Stimulated activated naive CD8-positive, alpha-beta T cell treated with anti-CD3 and anti-CD28 coated beads, Interleukin-15, amount 100 ng/mL, for 72 hours (primary cell): ENCODE measurements around the gene TAL2.

ENCODE experiments used
- ATAC-seq: fragments of 150-1000 bp; cut with Tn5 transposase; 2 replicates; pipeline ENCODE4 v1.10.0; 2021; ENCODE audit warnings: mild to moderate bottlenecking, moderate library complexity
- DNase-seq, 2 donors: peaks; one replicate each; pipeline ENCODE4 v3.0.0; 2021 to 2022
- H3K27ac Mint-ChIP-seq, 2 donors: one replicate each; pipeline ENCODE4 v1.8.0; 2022; ENCODE audit warnings: mild to moderate bottlenecking in 2 of 2, mixed read lengths in 2 of 2, moderate library complexity in 2 of 2
- H3K27me3 Mint-ChIP-seq: one replicate; pipeline ENCODE4 v1.8.0; 2022; ENCODE audit warnings: mixed read lengths
- H3K4me1 Mint-ChIP-seq: one replicate; pipeline ENCODE4 v1.8.0; 2022; ENCODE audit warnings: mild to moderate bottlenecking, mixed read lengths
- H3K4me3 Mint-ChIP-seq, 2 donors: one replicate each; pipeline ENCODE4 v1.8.0; 2022; ENCODE audit warnings: mild to moderate bottlenecking in 2 of 2, mixed read lengths in 2 of 2, moderate library complexity in 1 of 2
- H3K9me3 Mint-ChIP-seq, 2 donors: one replicate each; pipeline ENCODE4 v1.8.0; 2022; ENCODE audit warnings: mixed read lengths in 2 of 2

Gene TAL2

DNA sequence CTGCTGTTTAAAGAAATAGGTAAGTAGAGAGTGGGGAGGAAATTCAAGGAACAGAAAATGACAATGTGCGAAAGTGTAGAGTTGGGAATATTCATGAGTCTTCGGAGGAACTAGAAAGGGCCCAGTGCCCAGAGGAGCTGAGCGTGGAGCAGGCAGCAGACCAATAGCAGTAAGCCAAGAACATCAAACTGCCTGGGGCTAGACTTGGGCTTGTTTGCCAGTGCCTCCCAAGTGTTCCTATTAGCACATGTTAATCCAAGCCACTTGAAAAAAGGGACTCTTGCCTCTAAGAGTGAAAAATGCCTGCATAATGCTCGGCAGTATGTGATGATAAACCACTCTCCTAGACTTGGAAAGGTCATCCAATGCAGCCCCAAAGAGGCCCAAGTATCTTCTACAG, 1.2 kb upstream of the TAL2 start:
- ATAC-seq (no peak), DNase-seq (no peak)
- Mint-ChIP-seq H3K27ac (no peak overlapping the region), H3K4me1 (peaks cover 10% of the 10 kb centered on the region), H3K9me3 (no peaks in the 10 kb centered on the region), H3K4me3 (no peak overlapping the region), H3K27me3 (peaks cover 35% of the 10 kb centered on the region)

DNA sequence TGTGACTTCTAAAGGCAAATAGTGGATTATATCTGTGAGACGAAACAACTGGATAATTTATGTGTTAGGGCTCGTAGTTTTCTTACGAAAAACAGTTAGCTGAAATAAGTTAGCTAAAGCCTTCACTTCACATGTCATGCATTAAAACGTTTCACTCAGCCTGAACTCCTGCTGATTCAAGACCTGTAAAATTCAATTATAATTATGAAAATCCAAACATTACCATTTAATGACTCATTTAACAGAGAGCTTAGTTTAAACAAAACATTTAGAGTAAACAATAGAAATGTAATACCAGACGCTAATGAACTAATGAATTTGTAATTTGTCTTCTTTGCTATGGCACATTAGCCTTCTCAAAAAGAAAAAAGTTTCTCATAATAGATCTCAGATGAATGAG, 1.7 kb downstream of the TAL2 start:
- Mint-ChIP-seq H3K4me3 (no peak overlapping the region), H3K27ac (no peak overlapping the region), H3K4me1 (no peaks in the 10 kb centered on the region), H3K27me3 (peaks cover 15% of the 10 kb centered on the region), H3K9me3 (no peaks in the 10 kb centered on the region)
- ATAC-seq (no peak), DNase-seq (no peak)

DNA sequence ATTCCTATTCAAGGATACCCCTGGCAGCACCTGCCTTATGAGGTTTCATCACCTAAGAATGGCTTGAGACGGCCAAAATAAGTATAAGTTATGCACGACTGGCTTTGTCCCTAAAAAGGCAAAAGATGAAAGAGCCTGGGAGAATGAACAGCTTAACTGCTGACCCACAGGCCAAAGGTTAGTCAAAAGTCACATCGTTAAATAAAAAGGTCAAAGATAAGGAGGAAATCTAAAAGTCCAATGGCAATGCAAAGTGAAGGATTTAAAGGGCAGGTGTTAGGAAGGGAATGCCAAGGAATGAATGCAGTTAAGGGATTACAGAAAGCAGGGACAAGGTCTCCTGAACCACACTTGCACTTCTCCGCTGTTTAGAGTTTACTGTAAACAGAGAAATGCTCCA, 5.6 kb downstream of the TAL2 start:
- no peak overlapping the region for H3K27ac Mint-ChIP-seq
- H3K4me1 Mint-ChIP-seq, result no peaks in the 10 kb centered on the region
- peaks cover 21% of the 10 kb centered on the region for H3K27me3 Mint-ChIP-seq
- no peak overlapping the region for H3K4me3 Mint-ChIP-seq
- DNase-seq (no peak), ATAC-seq (no peak)
- H3K9me3 Mint-ChIP-seq, result no peaks in the 10 kb centered on the region

GRCh38 chr9:105670315-105670714, 8.1 kb downstream of the TAL2 start:
- H3K27me3 Mint-ChIP-seq, result peaks cover 21% of the 10 kb centered on the region
- no peaks in the 10 kb centered on the region for H3K4me1 Mint-ChIP-seq
- no peak overlapping the region for H3K4me3 Mint-ChIP-seq
- DNase-seq (no peak), ATAC-seq (no peak)
- no peaks in the 10 kb centered on the region for H3K9me3 Mint-ChIP-seq
- no peak overlapping the region for H3K27ac Mint-ChIP-seq

DNA sequence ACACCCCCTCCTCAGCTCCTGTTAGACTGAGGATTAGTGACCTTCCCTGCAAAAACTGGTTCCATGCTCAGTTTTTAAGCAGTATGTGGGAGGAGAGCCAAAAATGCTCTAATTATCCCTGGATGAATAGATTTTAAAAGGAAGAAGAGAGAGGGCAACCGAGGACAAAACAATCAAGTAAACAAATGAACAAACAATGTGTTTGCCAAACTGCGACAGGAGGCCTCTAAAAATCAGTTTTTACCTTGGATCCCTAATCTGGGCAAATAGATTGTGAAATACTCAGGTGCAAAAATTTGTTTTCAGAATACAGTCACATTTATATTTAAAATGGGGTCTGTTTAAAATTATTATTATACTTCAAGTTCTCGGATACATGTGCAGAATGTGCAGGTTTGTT, 8.5 kb downstream of the TAL2 start:
- H3K4me1 Mint-ChIP-seq, result no peaks in the 10 kb centered on the region
- H3K4me3 Mint-ChIP-seq, result no peak overlapping the region
- peaks cover 21% of the 10 kb centered on the region for H3K27me3 Mint-ChIP-seq

DNA sequence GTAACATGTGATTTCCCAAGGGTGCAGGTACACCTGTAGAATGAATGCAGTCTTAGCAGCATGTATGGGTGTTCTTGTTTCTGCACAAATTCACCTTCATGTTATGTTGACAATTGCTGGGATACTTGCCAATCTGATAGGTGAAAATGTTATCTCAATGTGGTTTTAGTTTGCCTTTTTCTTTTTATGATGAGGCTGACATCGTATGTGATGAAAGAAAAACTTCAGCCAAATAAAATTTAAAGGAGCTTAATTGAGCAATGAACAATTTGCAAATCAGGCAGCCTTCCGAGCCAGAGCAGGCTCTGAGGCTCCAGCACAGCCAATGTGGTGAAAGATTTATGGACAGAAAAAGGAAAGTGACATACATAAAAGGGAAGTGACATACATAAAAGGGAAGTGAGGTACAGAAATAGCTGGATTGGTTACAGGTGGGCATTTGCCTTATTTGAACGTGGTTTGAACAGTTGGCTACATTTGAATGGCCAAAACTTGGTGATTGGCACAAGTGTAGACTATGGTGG, 10.5 kb downstream of the TAL2 start:
- Mint-ChIP-seq H3K27me3 (peaks cover 18% of the 10 kb centered on the region), H3K4me3 (peak overlapping the region in 1 of 2 donors; percentile 11), H3K4me1 (no peaks in the 10 kb centered on the region), H3K27ac (no peak overlapping the region), H3K9me3 (no peaks in the 10 kb centered on the region)
- ATAC-seq, result no peak
- no peak for DNase-seq

More for the DNA sequence above, 8.5 kb downstream of the TAL2 start:
- H3K9me3 Mint-ChIP-seq, result no peaks in the 10 kb centered on the region
- ATAC-seq (no peak), DNase-seq (no peak)
- H3K27ac Mint-ChIP-seq, result no peak overlapping the region

DNA sequence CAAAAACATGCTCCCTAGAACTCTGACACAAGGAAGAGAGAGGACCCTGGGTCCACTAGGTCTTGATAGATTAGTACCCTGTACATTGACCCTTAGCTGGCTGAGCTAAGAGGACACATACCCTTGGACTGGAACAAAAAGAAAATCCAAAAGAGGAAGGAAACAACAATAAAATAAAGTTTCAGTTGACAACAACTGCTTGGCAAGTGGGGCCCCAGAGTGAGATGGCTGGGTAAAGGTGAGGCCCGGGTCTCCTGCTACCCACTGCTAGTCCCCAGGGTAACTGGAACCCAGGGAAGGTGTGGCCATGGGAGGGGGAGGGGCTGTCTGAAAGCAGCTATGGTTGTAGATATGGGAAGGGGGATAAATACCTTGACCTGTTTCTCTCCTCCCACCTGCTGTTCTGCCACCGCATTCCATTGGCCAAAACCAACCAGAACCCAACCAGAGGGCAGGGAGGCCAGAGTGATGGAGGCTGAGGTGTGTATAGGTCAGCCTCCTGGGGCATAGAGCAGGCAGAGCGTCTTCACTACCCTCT, 11.7 kb downstream of the TAL2 start:
- Mint-ChIP-seq H3K27me3 (peaks cover 14% of the 10 kb centered on the region), H3K4me3 (no peak overlapping the region), H3K9me3 (no peaks in the 10 kb centered on the region), H3K27ac (no peak overlapping the region), H3K4me1 (no peaks in the 10 kb centered on the region)
- DNase-seq (no peak), ATAC-seq (no peak)

DNA sequence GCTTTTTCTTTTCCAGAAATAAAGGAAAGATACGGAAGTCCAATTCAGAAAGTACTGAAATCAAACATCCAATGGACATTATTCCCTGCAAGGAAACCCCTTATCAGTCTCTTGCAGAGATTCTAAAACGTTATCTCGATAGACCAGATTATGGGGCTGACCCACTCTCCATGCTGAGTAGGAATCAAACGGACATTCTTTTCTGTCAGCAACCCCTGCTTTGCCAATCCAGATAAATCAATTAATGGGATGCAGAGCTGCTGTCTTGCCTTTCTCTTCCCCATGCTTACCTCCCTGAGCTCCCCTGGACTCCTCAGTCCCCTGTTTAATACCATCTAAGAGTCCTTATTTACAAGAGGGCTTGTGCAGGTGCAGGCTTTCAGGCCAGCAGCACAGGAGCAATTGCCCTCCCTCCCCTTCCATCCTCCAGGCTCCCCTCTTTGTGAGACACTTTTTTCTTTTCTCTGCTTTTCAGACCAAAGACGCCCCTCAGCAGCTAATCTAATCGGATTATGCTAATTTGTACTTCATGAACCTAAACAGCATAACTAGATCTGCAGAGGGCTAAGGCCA, 14.2 kb downstream of the TAL2 start:
- no peaks in the 10 kb centered on the region for H3K27me3 Mint-ChIP-seq
- H3K27ac Mint-ChIP-seq, result no peak overlapping the region
- H3K4me3 Mint-ChIP-seq, result no peak overlapping the region
- DNase-seq, result no peak
- H3K9me3 Mint-ChIP-seq, result no peaks in the 10 kb centered on the region
- no peak for ATAC-seq
- H3K4me1 Mint-ChIP-seq, result no peaks in the 10 kb centered on the region

GRCh38 chr9:105678163-105678562, 15.9 kb downstream of the TAL2 start:
- no peaks in the 10 kb centered on the region for H3K4me1 Mint-ChIP-seq
- no peaks in the 10 kb centered on the region for H3K27me3 Mint-ChIP-seq
- no peaks in the 10 kb centered on the region for H3K9me3 Mint-ChIP-seq
- no peak overlapping the region for H3K4me3 Mint-ChIP-seq
- no peak for DNase-seq
- no peak overlapping the region for H3K27ac Mint-ChIP-seq
- ATAC-seq, result no peak

DNA sequence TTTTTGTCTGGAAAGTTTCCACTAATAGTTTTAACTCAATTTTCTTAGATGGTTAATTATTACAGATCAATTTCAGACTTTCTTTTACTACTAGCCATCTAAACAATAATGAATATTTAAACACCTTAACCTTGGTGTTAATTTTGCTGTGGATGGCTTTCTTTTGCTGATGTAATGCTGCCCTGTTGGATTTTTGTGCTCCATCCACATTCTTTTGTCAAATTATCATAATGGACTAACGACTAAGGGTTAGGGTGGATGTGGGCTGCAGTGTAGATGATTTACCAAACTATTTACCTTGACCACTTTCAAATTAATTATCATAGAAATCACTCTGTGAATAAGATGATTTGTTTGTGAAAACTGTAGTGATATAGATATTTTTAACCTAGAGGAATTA, 16.5 kb downstream of the TAL2 start:
- Mint-ChIP-seq H3K27me3 (no peaks in the 10 kb centered on the region), H3K27ac (no peak overlapping the region), H3K4me3 (no peak overlapping the region), H3K9me3 (no peaks in the 10 kb centered on the region), H3K4me1 (no peaks in the 10 kb centered on the region)
- DNase-seq (no peak), ATAC-seq (no peak)

DNA sequence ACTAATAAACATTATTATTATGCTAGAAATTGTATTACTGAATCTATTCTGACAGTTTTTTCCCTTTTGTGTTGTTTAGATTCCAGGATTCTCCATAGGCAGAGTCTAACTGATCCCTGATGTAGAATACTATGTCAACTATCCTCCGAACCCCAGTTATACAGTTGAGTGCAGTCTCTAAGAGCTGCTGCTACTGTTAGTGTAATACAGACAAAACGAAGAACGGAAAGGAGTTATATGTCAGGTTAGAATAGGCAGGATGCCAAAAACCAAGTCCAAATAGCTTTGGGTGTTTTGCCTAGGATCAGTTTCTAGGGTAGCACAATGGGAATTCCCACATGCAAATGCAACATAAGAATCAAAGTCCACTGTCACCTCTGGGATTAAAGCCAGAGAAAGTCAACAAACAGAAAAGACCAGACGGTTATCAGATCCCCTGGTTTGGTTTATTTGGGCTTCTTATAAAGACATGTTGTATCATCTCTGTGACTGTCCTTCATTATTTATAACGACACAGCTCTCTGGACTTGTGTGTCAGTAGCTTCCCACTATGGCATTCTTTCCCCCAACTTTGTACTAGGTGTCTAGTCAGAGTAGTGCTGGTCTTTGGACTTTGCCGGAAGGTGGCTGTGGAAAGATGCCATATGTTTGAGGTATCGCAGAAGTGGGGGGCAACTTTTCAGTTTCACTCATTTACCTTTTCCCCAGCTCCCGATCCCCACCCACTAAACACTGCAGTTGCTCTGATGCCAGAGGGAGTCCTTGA, 17.2 kb downstream of the TAL2 start:
- H3K4me3 Mint-ChIP-seq, result no peak overlapping the region
- H3K27me3 Mint-ChIP-seq, result no peaks in the 10 kb centered on the region
- no peaks in the 10 kb centered on the region for H3K4me1 Mint-ChIP-seq
- H3K27ac Mint-ChIP-seq, result no peak overlapping the region
- no peaks in the 10 kb centered on the region for H3K9me3 Mint-ChIP-seq
- DNase-seq (no peak), ATAC-seq (no peak)

GRCh38 chr9:105681313-105681712, 19.1 kb downstream of the TAL2 start:
- Mint-ChIP-seq H3K4me3 (no peak overlapping the region), H3K27me3 (no peaks in the 10 kb centered on the region)

DNA sequence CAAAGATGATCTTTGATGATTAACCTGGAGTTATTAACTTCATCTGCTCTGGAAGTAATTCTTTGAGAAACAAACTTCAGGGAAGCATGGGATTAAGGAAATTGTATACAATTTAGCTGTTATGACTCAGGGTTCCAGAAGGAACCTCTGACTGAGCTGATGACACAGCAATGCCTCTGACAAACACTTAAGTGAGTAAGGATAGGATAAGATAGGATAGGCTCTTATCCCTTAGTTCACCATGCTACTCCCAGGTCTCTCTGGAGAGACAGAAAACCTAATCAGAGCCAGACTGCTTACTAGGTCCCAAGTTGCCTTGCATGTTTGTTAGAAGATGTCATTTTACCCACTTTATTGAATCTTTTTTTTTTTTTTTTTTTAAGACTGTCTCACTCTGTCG, 19.5 kb downstream of the TAL2 start:
- DNase-seq (no peak), ATAC-seq (no peak)
- H3K27me3 Mint-ChIP-seq, result no peaks in the 10 kb centered on the region
- H3K9me3 Mint-ChIP-seq, result no peaks in the 10 kb centered on the region
- no peak overlapping the region for H3K4me3 Mint-ChIP-seq
- no peak overlapping the region for H3K27ac Mint-ChIP-seq
- H3K4me1 Mint-ChIP-seq, result no peaks in the 10 kb centered on the region

More at GRCh38 chr9:105681313-105681712, 19.1 kb downstream of the TAL2 start:
- DNase-seq, result no peak
- H3K27ac Mint-ChIP-seq, result no peak overlapping the region
- ATAC-seq, result no peak
- no peaks in the 10 kb centered on the region for H3K4me1 Mint-ChIP-seq
- H3K9me3 Mint-ChIP-seq, result no peaks in the 10 kb centered on the region

- ATAC-seq (no peak), DNase-seq (no peak)
- Mint-ChIP-seq H3K27ac (no peak overlapping the region), H3K4me1 (no peaks in the 10 kb centered on the region), H3K9me3 (no peaks in the 10 kb centered on the region), H3K4me3 (no peak overlapping the region), H3K27me3 (peaks cover 17% of the 10 kb centered on the region)
These were observed 21.5 kb downstream of the TAL2 start for GRCh38 chr9:105683688-105684275.

GRCh38 chr9:105686936-105687335, 24.7 kb downstream of the TAL2 start:
- no peaks in the 10 kb centered on the region for H3K4me1 Mint-ChIP-seq
- H3K27ac Mint-ChIP-seq, result no peak overlapping the region
- H3K27me3 Mint-ChIP-seq, result peaks cover 28% of the 10 kb centered on the region
- ATAC-seq, result no peak
- no peak for DNase-seq
- H3K4me3 Mint-ChIP-seq, result no peak overlapping the region
- no peaks in the 10 kb centered on the region for H3K9me3 Mint-ChIP-seq

GRCh38 chr9:105690742-105691141, 28.5 kb downstream of the TAL2 start:
- DNase-seq, result no peak

More at GRCh38 chr9:105690742-105691141, 28.5 kb downstream of the TAL2 start:
- H3K27me3 Mint-ChIP-seq, result peaks cover 37% of the 10 kb centered on the region
- ATAC-seq, result no peak
- H3K4me3 Mint-ChIP-seq, result no peak overlapping the region
- H3K9me3 Mint-ChIP-seq, result no peaks in the 10 kb centered on the region
- H3K4me1 Mint-ChIP-seq, result peaks cover 15% of the 10 kb centered on the region
- no peak overlapping the region for H3K27ac Mint-ChIP-seq
